IPS-20b (cell line): ENCODE measurements around the gene BCAP31.
"Not testable (repeated sequence)": the region's sequence is repeated elsewhere in the genome, so short reads cannot be mapped to it uniquely, and the experiment has no call there.

Experiments
- H3K27ac ChIP-seq: one replicate; pipeline ENCODE4 v1.5.1; 2013; ENCODE audit warnings: low read length
- H3K27me3 ChIP-seq: 2 replicates; pipeline ENCODE4 v1.6.1; 2013; ENCODE audit warnings: mild to moderate bottlenecking, low read length, inconsistent platforms; ENCODE audit not compliant: insufficient read depth
- H3K36me3 ChIP-seq: 2 replicates; pipeline ENCODE4 v1.6.1; 2013; ENCODE audit warnings: low read depth, mild to moderate bottlenecking, inconsistent platforms, low read length, moderate library complexity; ENCODE audit not compliant: insufficient read depth
- H3K4me1 ChIP-seq: 2 replicates; pipeline ENCODE4 v1.6.1; 2013; ENCODE audit warnings: mild to moderate bottlenecking, control low read depth, inconsistent platforms, low read length, moderate library complexity; ENCODE audit not compliant: insufficient read depth
- H3K4me3 ChIP-seq: 2 replicates; pipeline ENCODE4 v1.5.1; 2013; ENCODE audit warnings: mild to moderate bottlenecking, low read length, inconsistent platforms
- H3K9ac ChIP-seq: 2 replicates; pipeline ENCODE4 v1.6.1; 2013; ENCODE audit warnings: low read depth, mild to moderate bottlenecking, inconsistent platforms, low read length, moderate library complexity
- H3K9me3 ChIP-seq: 2 replicates; pipeline ENCODE4 v1.6.1; 2013; ENCODE audit warnings: mild to moderate bottlenecking, low read depth, low read length, inconsistent platforms; ENCODE audit not compliant: insufficient read depth

Gene BCAP31

GRCh38 chrX:153738056-153738605 is 13.9 kb upstream of the BCAP31 start:
- H3K27ac ChIP-seq = no peak overlapping the region
- H3K36me3 ChIP-seq = no peaks in the 10 kb centered on the region
- no peaks in the 10 kb centered on the region for H3K9me3 ChIP-seq
- no peak overlapping the region for H3K9ac ChIP-seq
- no peaks in the 10 kb centered on the region for H3K4me1 ChIP-seq
- H3K4me3 ChIP-seq = no peak overlapping the region
- no peaks in the 10 kb centered on the region for H3K27me3 ChIP-seq

- Histone ChIP-seq H3K36me3 (no peaks in the 10 kb centered on the region), H3K9ac (no peak overlapping the region), H3K27me3 (no peaks in the 10 kb centered on the region), H3K4me3 (no peak overlapping the region), H3K4me1 (no peaks in the 10 kb centered on the region), H3K9me3 (no peaks in the 10 kb centered on the region), H3K27ac (no peak overlapping the region)
These were observed 12.8 kb upstream of the BCAP31 start for GRCh38 chrX:153736871-153737441.

- Histone ChIP-seq H3K36me3 (no peaks in the 10 kb centered on the region), H3K9ac (no peak overlapping the region), H3K27ac (no peak overlapping the region), H3K4me1 (no peaks in the 10 kb centered on the region), H3K9me3 (no peaks in the 10 kb centered on the region), H3K4me3 (no peak overlapping the region), H3K27me3 (no peaks in the 10 kb centered on the region)
These were observed 12.1 kb upstream of the BCAP31 start for GRCh38 chrX:153736071-153736820.

- no peaks in the 10 kb centered on the region for H3K9me3 ChIP-seq
- no peak overlapping the region for H3K9ac ChIP-seq
- no peak overlapping the region for H3K4me3 ChIP-seq
- no peaks in the 10 kb centered on the region for H3K27me3 ChIP-seq
- H3K27ac ChIP-seq = no peak overlapping the region
- H3K36me3 ChIP-seq = no peaks in the 10 kb centered on the region
- H3K4me1 ChIP-seq = no peaks in the 10 kb centered on the region
These were observed 11.1 kb upstream of the BCAP31 start for GRCh38 chrX:153735274-153735673.

- no peaks in the 10 kb centered on the region for H3K27me3 ChIP-seq
These were observed 10.7 kb upstream of the BCAP31 start for GRCh38 chrX:153734871-153735270.

GRCh38 chrX:153733651-153734240 is 9.6 kb upstream of the BCAP31 start:
- H3K27me3 ChIP-seq = no peaks in the 10 kb centered on the region
- H3K27ac ChIP-seq = no peak overlapping the region
- no peaks in the 10 kb centered on the region for H3K4me1 ChIP-seq
- no peak overlapping the region for H3K4me3 ChIP-seq
- H3K36me3 ChIP-seq = no peaks in the 10 kb centered on the region
- no peak overlapping the region for H3K9ac ChIP-seq
- H3K9me3 ChIP-seq = no peaks in the 10 kb centered on the region

More at GRCh38 chrX:153734871-153735270, 10.7 kb upstream of the BCAP31 start:
- no peaks in the 10 kb centered on the region for H3K9me3 ChIP-seq
- no peak overlapping the region for H3K9ac ChIP-seq
- no peaks in the 10 kb centered on the region for H3K4me1 ChIP-seq
- H3K27ac ChIP-seq = no peak overlapping the region
- H3K36me3 ChIP-seq = no peaks in the 10 kb centered on the region
- no peak overlapping the region for H3K4me3 ChIP-seq

- no peaks in the 10 kb centered on the region for H3K27me3 ChIP-seq
- no peak overlapping the region for H3K9ac ChIP-seq
- H3K4me1 ChIP-seq = peaks cover 3% of the 10 kb centered on the region; the same call in 1 of the 2 replicates
- H3K4me3 ChIP-seq = no peak overlapping the region
- no peaks in the 10 kb centered on the region for H3K36me3 ChIP-seq
- H3K9me3 ChIP-seq = no peaks in the 10 kb centered on the region
- no peak overlapping the region for H3K27ac ChIP-seq
These were observed 8.2 kb upstream of the BCAP31 start for GRCh38 chrX:153732401-153732800.

GRCh38 chrX:153731845-153732215 is 7.6 kb upstream of the BCAP31 start:
- Histone ChIP-seq H3K4me1 (peaks cover 8% of the 10 kb centered on the region; the same call in 1 of the 2 replicates), H3K27me3 (no peaks in the 10 kb centered on the region), H3K9ac (no peak overlapping the region), H3K36me3 (no peaks in the 10 kb centered on the region), H3K4me3 (no peak overlapping the region), H3K9me3 (no peaks in the 10 kb centered on the region), H3K27ac (no peak overlapping the region)

- H3K27me3 ChIP-seq = no peaks in the 10 kb centered on the region
- H3K9me3 ChIP-seq = no peaks in the 10 kb centered on the region
- H3K27ac ChIP-seq = no peak overlapping the region
- no peak overlapping the region for H3K4me3 ChIP-seq
- no peak overlapping the region for H3K9ac ChIP-seq
- peaks cover 9% of the 10 kb centered on the region; the same call in 1 of the 2 replicates for H3K4me1 ChIP-seq
- H3K36me3 ChIP-seq = no peaks in the 10 kb centered on the region
These were observed 7.1 kb upstream of the BCAP31 start for GRCh38 chrX:153731117-153731844.

GRCh38 chrX:153730115-153730514 is 5.9 kb upstream of the BCAP31 start:
- H3K9ac ChIP-seq, H3K4me3 ChIP-seq, H3K4me1 ChIP-seq, H3K27ac ChIP-seq, H3K9me3 ChIP-seq, H3K36me3 ChIP-seq, H3K27me3 ChIP-seq: not testable (repeated sequence)

GRCh38 chrX:153728951-153729631 is 4.9 kb upstream of the BCAP31 start:
- H3K9me3 ChIP-seq = no peaks in the 10 kb centered on the region
- H3K9ac ChIP-seq = no peak overlapping the region
- no peak overlapping the region for H3K4me3 ChIP-seq
- no peak overlapping the region for H3K27ac ChIP-seq
- no peaks in the 10 kb centered on the region for H3K36me3 ChIP-seq
- peaks cover 9% of the 10 kb centered on the region; the same call in 1 of the 2 replicates for H3K4me1 ChIP-seq
- H3K27me3 ChIP-seq = no peaks in the 10 kb centered on the region
